Stimulated activated CD8-positive, alpha-beta memory T cell treated with anti-CD3 and anti-CD28 coated beads, Interleukin-7, amount 100 ng/mL, for 1 hour (primary cell): ENCODE data around the gene MAGEA3.
"Not testable (repeated sequence)": the region's sequence is repeated elsewhere in the genome, so short reads cannot be mapped to it uniquely, and the experiment has no call there.

Source experiments
- DNase-seq, 2 donors: peaks; one replicate each; pipeline ENCODE4 v3.0.0-alpha.2; 2020; ENCODE audit warnings: low read depth in 2 of 2

MAGEA3 gene

DNA sequence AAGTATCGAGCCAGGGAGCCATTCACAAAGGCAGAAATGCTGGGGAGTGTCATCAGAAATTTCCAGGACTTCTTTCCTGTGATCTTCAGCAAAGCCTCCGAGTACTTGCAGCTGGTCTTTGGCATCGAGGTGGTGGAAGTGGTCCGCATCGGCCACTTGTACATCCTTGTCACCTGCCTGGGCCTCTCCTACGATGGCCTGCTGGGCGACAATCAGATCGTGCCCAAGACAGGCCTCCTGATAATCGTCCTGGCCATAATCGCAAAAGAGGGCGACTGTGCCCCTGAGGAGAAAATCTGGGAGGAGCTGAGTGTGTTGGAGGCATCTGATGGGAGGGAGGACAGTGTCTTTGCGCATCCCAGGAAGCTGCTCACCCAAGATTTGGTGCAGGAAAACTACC, 37.9 kb downstream of the MAGEA3 start:
- DNase-seq: not testable (repeated sequence)

GRCh38 chrX:152738560-152738959, 40.0 kb downstream of the MAGEA3 start:
- no peak for DNase-seq
